Breast epithelium (tissue), 3 donors: Measurements from ENCODE around the gene CSNK1E.
"Not testable (repeated sequence)": the region's sequence is repeated elsewhere in the genome, so short reads cannot be mapped to it uniquely, and the experiment has no call there.

ENCODE experiments used
- CTCF ChIP-seq, 3 donors: fragments of 450-650 bp; IDR thresholded peaks; one replicate each; pipeline ENCODE4 v1.5.1; 2016 to 2017; ENCODE audit warnings: antibody characterized with exemption in 3 of 3, mild to moderate bottlenecking in 3 of 3, moderate library complexity in 3 of 3
- POLR2AphosphoS5 ChIP-seq, 3 donors: sonication (generic); formaldehyde crosslinking; IDR thresholded peaks; one replicate each; pipeline ENCODE4 v1.6.1; 2017; ENCODE audit warnings: antibody characterized with exemption in 3 of 3

- not testable (repeated sequence) for TF ChIP-seq POLR2AphosphoS5, CTCF (IDR thresholded peaks at IDR 0.05)
Measured at GRCh38 chr22:38357971-38358370, 40.7 kb upstream of the CSNK1E start.
